ENCODE measurements around the gene HES4.

DNA sequence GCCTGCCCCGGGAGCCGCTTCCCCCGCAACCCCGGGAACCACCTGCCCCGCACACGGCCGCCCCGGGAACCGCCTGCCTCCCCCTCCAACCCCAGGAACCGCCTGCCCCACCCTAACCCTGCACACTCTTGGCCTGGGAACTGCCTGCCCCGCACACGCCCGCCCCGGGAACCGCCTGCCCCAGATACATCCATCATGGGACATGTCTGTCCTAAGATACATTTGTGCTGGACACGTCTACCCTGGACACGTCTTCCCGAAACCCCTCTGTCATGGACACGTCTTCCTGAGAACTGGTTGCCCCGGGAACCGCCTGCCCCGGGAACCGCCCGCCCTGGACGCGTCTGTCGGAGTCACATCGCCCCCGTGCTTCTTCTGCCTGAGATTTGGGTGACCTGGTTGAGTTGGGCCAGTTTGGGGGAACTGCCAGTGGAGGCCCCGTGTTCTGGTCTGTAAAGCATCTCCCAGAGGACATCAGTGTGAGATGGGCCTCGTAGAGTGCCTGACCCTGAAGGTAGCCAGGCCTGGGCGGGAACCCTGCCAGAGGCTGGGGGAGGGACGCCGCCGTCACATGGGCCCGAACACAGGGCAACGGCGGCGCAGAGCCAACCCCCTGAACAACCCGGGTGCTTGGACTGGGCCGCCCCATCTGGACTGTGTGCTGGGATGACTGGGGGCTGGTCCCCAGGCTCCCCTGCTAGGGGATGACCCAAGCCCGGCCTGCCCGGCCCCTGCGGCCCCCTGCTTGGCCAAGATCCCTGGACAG lies 21.6 kb downstream of the HES4 start:
- TF ChIP-seq EP300 (IDR thresholded peaks at IDR 0.05; ENCODE audit: borderline replicate concordance): no peak
- TF ChIP-seq, protein P1, sequence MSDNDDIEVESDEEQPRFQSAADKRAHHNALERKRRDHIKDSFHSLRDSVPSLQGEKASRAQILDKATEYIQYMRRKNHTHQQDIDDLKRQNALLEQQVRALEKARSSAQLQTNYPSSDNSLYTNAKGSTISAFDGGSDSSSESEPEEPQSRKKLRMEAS (IDR thresholded peaks at IDR 0.05): no peak
- no peak; the same call in 1 of the 2 replicates for TF ChIP-seq NFIC (IDR thresholded peaks at IDR 0.05)
- TF ChIP-seq TAF1 (IDR thresholded peaks at IDR 0.05; ENCODE audit: low read depth): no peak
